ENCODE measurements around the gene RSPH3. TPM values are rescaled to one million over a fixed set of nuclear protein-coding genes. Genes with fewer than 3 reads are reported as not detected.

Gene RSPH3
- total and polyA plus RNA-seq, 2 of the 8 experiments (the other 6 are each of a cell fraction or from before 2014, with no cell fraction given), result 0.60 to 2.7 TPM

GRCh38 chr6:158987657-158988056, 12.3 kb downstream of the RSPH3 start:
- Histone ChIP-seq H4K20me1 (replicated peaks in 1 of 2; ENCODE audit: control insufficient read depth in 1 of 2, insufficient read depth in 2 of 2, low read length in 2 of 2) (no peaks in the 10 kb centered on the region), H3K23me2 (ENCODE audit: low read depth, low read length) (no peaks in the 10 kb centered on the region), H2BK120ac (replicated peaks; ENCODE audit: low read depth, low read length) (no peak overlapping the region), H2BK15ac (ENCODE audit: low read length) (no peak overlapping the region), H3K4me3 (ENCODE audit: extremely low read depth in 1 of 4, insufficient read depth in 2 of 4, low read depth in 3 of 4, low read length in 4 of 4) (no peak overlapping the region), H3K27me3 (replicated peaks in 1 of 4; ENCODE audit: control insufficient read depth in 3 of 4, extremely low read depth in 1 of 4, insufficient read depth in 3 of 4, low read length in 3 of 4) (no peaks in the 10 kb centered on the region), H3K4ac (replicated peaks; ENCODE audit: insufficient read length, low read depth, low read length) (no peak overlapping the region), H3K79me1 (ENCODE audit: low read depth, low read length) (no peaks in the 10 kb centered on the region), H3K23ac (ENCODE audit: insufficient read length) (no peak overlapping the region), H3K27ac (ENCODE audit: low read depth, low read length) (no peak overlapping the region), H4K5ac (ENCODE audit: insufficient read length, low read depth, low read length) (no peak overlapping the region), H3K9me3 (ENCODE audit: insufficient read depth in 2 of 2, low read depth in 1 of 2, low read length in 1 of 2) (no peaks in the 10 kb centered on the region), H3K14ac (ENCODE audit: insufficient read length) (no peak overlapping the region), H3K9ac (replicated peaks in 1 of 4; ENCODE audit: extremely low read depth in 1 of 4, low read depth in 3 of 4, low read length in 3 of 4) (no peak overlapping the region), H4K91ac (replicated peaks; ENCODE audit: insufficient read length, low read length) (no peak overlapping the region), H3K56ac (replicated peaks; ENCODE audit: insufficient read length, low read depth, low read length) (no peak overlapping the region), H3K36me3 (ENCODE audit: control insufficient read depth in 2 of 4, insufficient read depth in 4 of 4, low read length in 3 of 4) (no peaks in the 10 kb centered on the region), H3K4me1 (replicated peaks in 1 of 4; ENCODE audit: control insufficient read depth in 3 of 4, insufficient read depth in 4 of 4, low read length in 3 of 4) (no peaks in the 10 kb centered on the region), H2AK5ac (ENCODE audit: low read depth, low read length) (no peak overlapping the region), H2BK12ac (ENCODE audit: low read depth, low read length) (no peak overlapping the region), H2BK20ac (ENCODE audit: low read length) (no peak overlapping the region), H4K8ac (ENCODE audit: extremely low read depth, insufficient read depth, low read length) (no peak overlapping the region), H2AFZ (ENCODE audit: low read length) (no peak overlapping the region), H3K18ac (ENCODE audit: extremely low read depth, low read length) (no peak overlapping the region), H3K79me2 (ENCODE audit: control insufficient read depth in 1 of 2, insufficient read depth in 2 of 2, low read length in 2 of 2) (no peaks in the 10 kb centered on the region), H3K4me2 (ENCODE audit: insufficient read depth in 1 of 2, low read depth in 2 of 2, low read length in 2 of 2) (no peak overlapping the region), H2BK5ac (ENCODE audit: low read depth, low read length) (no peak overlapping the region)
- ChIA-PET CTCF (ENCODE audit: partially characterized antibody) (interaction anchor here (0.8 to 2.2 kb wide), 5 partner anchors 12 to 288 kb away, joined by 3 to 6 read pairs (median 3); partner anchors contain the start of gene RSPH3), POLR2A (ENCODE audit: partially characterized antibody) (no interaction called here)
- no peak for DNase-seq (ENCODE audit: low read depth in 1 of 2, low spot score in 2 of 2)
- FAIRE-seq, result no peak
- 100% methylated on average over 1 of the region's 1 CpG; no CpG with 5 or more reads in 1 of the 2 experiments for WGBS, 2 experiments (ENCODE audit: extremely low coverage in 1 of 2, insufficient coverage in 1 of 2, insufficient read length in 1 of 2, insufficient replicate concordance in 2 of 2, low coverage in 1 of 2, low lambda C conversion rate in 2 of 2, missing lambda C conversion rate in 1 of 2)
- no peak for TF ChIP-seq JUN (IDR thresholded peaks at IDR 0.05; ENCODE audit: low read depth, low read length)
- TF ChIP-seq CBX8 (IDR thresholded peaks at IDR 0.05; ENCODE audit: borderline replicate concordance, low read depth, low read length), result no peak
- no peak for TF ChIP-seq ATF3 (IDR thresholded peaks at IDR 0.05; ENCODE audit: insufficient read depth, low read depth, low read length)
- no peak for TF ChIP-seq SAP30 (IDR thresholded peaks at IDR 0.05; ENCODE audit: insufficient read depth, insufficient replicate concordance, low read length)
- no peak for TF ChIP-seq HDAC6 (IDR thresholded peaks at IDR 0.05; ENCODE audit: low read depth, low read length)
- TF ChIP-seq BRCA1 (IDR thresholded peaks at IDR 0.05; ENCODE audit: low read depth, low read length), result no peak
- TF ChIP-seq EP300 (IDR thresholded peaks at IDR 0.05; ENCODE audit: borderline replicate concordance in 1 of 2, low read depth in 2 of 2, low read length in 2 of 2), result no peak
- no peak for TF ChIP-seq RNF2 (IDR thresholded peaks at IDR 0.05; ENCODE audit: borderline replicate concordance, low read depth, low read length, missing control alignments, poor library complexity, severe bottlenecking)
- TF ChIP-seq GTF2F1 (IDR thresholded peaks at IDR 0.05; ENCODE audit: borderline replicate concordance, low read depth, low read length), result no peak
- TF ChIP-seq TAF7 (optimal IDR thresholded peaks at IDR 0.05; ENCODE audit: borderline replicate concordance, low read depth, low read length), result no peak
- TF ChIP-seq EGR1 (IDR thresholded peaks at IDR 0.05; ENCODE audit: borderline replicate concordance, low read depth, low read length), result no peak
- TF ChIP-seq NRF1 (IDR thresholded peaks at IDR 0.05; ENCODE audit: low read depth, low read length), result no peak
- no peak for TF ChIP-seq CTBP2 (IDR thresholded peaks at IDR 0.05; ENCODE audit: borderline replicate concordance, insufficient read depth, insufficient read length, low read length)

All from H1 (cell line).